ENCODE data around the gene IFNA21.

DNA sequence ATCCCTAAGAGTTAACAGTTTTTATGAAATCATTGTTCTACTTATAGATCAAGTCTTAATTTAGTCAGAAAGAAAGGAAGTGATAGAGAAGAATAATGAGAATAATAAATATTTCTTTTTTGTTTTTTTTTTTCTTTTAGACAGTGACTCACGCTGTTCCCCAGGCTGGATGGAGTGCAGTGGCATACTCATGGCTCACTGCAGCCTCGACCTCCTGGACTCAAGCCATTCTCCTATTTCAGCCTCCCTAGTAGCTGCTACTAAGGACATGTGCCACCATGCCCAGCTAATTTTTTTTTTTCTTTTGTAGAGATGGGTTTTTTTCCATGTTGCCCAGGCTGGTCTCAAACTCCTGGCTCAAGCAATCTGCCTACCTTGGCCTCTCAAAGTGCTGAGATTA is 11.0 kb downstream of the IFNA21 start:
- TF ChIP-seq EZH2 (IDR thresholded peaks at IDR 0.05; ENCODE audit: low read depth, unreplicated experiment) (no peak), EZH2phosphoT487 (IDR thresholded peaks at IDR 0.05; ENCODE audit: unreplicated experiment) (no peak), ZNF331 (CRISPR knock-in tag; IDR thresholded peaks at IDR 0.05; ENCODE audit: low read depth) (no peak), POLR2AphosphoS5 (IDR thresholded peaks at IDR 0.05; ENCODE audit: low read depth) (no peak), JUNB (IDR thresholded peaks at IDR 0.05; ENCODE audit: unreplicated experiment) (no peak)
- TF ChIP-seq, protein P1, sequence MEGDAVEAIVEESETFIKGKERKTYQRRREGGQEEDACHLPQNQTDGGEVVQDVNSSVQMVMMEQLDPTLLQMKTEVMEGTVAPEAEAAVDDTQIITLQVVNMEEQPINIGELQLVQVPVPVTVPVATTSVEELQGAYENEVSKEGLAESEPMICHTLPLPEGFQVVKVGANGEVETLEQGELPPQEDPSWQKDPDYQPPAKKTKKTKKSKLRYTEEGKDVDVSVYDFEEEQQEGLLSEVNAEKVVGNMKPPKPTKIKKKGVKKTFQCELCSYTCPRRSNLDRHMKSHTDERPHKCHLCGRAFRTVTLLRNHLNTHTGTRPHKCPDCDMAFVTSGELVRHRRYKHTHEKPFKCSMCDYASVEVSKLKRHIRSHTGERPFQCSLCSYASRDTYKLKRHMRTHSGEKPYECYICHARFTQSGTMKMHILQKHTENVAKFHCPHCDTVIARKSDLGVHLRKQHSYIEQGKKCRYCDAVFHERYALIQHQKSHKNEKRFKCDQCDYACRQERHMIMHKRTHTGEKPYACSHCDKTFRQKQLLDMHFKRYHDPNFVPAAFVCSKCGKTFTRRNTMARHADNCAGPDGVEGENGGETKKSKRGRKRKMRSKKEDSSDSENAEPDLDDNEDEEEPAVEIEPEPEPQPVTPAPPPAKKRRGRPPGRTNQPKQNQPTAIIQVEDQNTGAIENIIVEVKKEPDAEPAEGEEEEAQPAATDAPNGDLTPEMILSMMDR (conservative IDR thresholded peaks at IDR 0.05; ENCODE audit: low read depth in 2 of 2): no peak
- TF ChIP-seq, protein P2, sequence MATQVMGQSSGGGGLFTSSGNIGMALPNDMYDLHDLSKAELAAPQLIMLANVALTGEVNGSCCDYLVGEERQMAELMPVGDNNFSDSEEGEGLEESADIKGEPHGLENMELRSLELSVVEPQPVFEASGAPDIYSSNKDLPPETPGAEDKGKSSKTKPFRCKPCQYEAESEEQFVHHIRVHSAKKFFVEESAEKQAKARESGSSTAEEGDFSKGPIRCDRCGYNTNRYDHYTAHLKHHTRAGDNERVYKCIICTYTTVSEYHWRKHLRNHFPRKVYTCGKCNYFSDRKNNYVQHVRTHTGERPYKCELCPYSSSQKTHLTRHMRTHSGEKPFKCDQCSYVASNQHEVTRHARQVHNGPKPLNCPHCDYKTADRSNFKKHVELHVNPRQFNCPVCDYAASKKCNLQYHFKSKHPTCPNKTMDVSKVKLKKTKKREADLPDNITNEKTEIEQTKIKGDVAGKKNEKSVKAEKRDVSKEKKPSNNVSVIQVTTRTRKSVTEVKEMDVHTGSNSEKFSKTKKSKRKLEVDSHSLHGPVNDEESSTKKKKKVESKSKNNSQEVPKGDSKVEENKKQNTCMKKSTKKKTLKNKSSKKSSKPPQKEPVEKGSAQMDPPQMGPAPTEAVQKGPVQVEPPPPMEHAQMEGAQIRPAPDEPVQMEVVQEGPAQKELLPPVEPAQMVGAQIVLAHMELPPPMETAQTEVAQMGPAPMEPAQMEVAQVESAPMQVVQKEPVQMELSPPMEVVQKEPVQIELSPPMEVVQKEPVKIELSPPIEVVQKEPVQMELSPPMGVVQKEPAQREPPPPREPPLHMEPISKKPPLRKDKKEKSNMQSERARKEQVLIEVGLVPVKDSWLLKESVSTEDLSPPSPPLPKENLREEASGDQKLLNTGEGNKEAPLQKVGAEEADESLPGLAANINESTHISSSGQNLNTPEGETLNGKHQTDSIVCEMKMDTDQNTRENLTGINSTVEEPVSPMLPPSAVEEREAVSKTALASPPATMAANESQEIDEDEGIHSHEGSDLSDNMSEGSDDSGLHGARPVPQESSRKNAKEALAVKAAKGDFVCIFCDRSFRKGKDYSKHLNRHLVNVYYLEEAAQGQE (IDR thresholded peaks at IDR 0.05; ENCODE audit: unreplicated experiment): no peak

All from GM23338 (cell line).